ENCODE results near the gene DGCR2.

DNA sequence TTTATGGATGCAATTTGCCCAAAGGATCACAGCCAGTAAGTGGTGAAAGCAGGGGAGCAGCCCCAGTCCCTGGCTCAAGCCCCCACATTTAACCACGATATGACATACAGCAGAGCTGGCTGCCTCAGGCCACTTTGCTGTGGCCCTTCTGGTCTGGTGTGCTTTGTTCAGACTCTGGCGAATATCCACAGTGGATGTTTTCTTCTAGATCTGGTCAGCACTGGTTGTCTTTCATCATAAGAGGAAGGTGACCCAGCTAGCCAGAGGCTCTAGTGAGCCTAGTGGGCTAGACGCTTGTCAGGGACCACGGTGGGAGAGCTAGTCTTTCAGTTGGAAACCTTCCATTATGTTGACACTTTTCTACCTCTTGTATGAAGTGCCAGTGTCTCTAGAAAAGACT, 42.5 kb downstream of the DGCR2 start:
- TF ChIP-seq, protein P1, sequence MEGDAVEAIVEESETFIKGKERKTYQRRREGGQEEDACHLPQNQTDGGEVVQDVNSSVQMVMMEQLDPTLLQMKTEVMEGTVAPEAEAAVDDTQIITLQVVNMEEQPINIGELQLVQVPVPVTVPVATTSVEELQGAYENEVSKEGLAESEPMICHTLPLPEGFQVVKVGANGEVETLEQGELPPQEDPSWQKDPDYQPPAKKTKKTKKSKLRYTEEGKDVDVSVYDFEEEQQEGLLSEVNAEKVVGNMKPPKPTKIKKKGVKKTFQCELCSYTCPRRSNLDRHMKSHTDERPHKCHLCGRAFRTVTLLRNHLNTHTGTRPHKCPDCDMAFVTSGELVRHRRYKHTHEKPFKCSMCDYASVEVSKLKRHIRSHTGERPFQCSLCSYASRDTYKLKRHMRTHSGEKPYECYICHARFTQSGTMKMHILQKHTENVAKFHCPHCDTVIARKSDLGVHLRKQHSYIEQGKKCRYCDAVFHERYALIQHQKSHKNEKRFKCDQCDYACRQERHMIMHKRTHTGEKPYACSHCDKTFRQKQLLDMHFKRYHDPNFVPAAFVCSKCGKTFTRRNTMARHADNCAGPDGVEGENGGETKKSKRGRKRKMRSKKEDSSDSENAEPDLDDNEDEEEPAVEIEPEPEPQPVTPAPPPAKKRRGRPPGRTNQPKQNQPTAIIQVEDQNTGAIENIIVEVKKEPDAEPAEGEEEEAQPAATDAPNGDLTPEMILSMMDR (IDR thresholded peaks at IDR 0.05; ENCODE audit: low read length) = no peak
- no peak for TF ChIP-seq EZH2 (optimal IDR thresholded peaks at IDR 0.05; ENCODE audit: low read depth, low read length)
- no peak for TF ChIP-seq EZH2phosphoT487 (IDR thresholded peaks at IDR 0.05; ENCODE audit: low read length)
